GM18519 (cell line): Measurements from ENCODE around the gene CYP2D6.
"Not testable (repeated sequence)": the region's sequence is repeated elsewhere in the genome, so short reads cannot be mapped to it uniquely, and the experiment has no call there.

Experiments
- ATAC-seq: cut with Tn5 transposase; IDR thresholded peaks from one replicate; pipeline ENCODE4 v1.9.1; 2021; ENCODE audit warnings: mild to moderate bottlenecking, moderate library complexity; ENCODE audit not compliant: unreplicated experiment, low FRiP score

Gene CYP2D6

DNA sequence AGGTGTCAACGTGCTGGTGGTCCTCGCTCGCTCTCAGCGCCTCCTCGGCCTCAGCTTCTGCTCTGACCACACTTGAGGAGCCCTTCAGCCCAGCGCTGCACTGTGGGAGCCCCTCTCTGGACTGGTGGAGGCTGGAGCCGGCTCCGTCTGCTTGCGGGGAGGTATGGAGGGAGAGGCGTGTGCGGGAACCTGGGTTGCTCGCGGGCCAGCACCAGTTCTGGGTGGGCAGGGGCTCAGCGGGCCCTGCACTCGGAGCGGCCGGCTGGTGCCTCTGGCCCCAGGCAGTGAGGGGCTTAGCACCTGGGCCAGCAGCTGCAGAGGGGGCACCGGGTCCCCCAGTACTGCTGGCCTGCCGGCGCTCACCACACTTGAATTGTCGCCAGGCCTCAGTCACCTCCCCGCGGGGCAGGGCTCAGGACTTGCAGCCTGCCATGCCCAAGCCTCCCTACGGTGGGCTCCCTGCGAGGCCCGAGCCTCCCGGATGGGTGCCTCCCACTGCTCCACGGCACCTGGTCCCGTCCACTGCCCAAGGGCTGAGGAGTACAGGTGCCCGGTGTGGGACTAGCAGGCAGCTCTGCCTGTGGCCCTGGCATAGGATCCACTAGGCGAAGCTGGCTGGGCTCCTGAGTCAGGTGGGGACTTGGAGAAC is 7.6 kb upstream of the CYP2D6 start:
- no peak for ATAC-seq

- not testable (repeated sequence) for ATAC-seq
Measured at GRCh38 chr22:42135688-42136087, 5.1 kb upstream of the CYP2D6 start.

- ATAC-seq, result no peak
Measured at GRCh38 chr22:42134100-42135020, 3.8 kb upstream of the CYP2D6 start.

DNA sequence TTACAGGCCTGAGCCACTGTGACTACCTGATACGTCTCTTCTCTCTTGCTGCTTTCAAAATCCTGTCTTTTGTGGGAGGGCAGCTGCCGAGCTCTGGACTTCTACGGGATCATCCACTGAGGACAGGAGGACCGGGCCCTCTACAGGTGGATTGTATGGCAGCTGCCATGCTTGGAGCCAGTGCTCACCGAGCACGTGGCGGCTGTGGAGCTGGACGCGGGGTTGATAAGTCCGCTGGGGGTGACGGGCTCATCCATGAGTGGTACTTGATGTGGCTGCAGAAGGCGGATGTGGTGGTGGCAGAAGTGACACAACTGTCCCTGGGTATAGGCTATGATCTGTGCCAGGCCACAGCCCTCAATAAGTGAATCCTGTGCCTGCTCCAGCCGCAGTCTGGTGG is 1.8 kb upstream of the CYP2D6 start:
- no peak for ATAC-seq

- ATAC-seq, result no peak
Measured at GRCh38 chr22:42131562-42131961, 952 bp upstream of the CYP2D6 start.

GRCh38 chr22:42130182-42130581 is 428 bp downstream of the CYP2D6 start:
- not testable (repeated sequence) for ATAC-seq

- ATAC-seq, result not testable (repeated sequence)
Measured at GRCh38 chr22:42128776-42129694, 1.6 kb downstream of the CYP2D6 start.

- ATAC-seq, result not testable (repeated sequence)
Measured at GRCh38 chr22:42128007-42128406, 2.6 kb downstream of the CYP2D6 start.

- ATAC-seq, result no peak
Measured at GRCh38 chr22:42127606-42128005, 3.0 kb downstream of the CYP2D6 start.

- ATAC-seq, result not testable (repeated sequence)
Measured at GRCh38 chr22:42123529-42123928, 7.1 kb downstream of the CYP2D6 start.

GRCh38 chr22:42120231-42121021 is 10.2 kb downstream of the CYP2D6 start:
- not testable (repeated sequence) for ATAC-seq

- no peak for ATAC-seq
Measured at GRCh38 chr22:42116848-42117424, 13.7 kb downstream of the CYP2D6 start.

GRCh38 chr22:42115420-42115830 is 15.2 kb downstream of the CYP2D6 start:
- ATAC-seq, result not testable (repeated sequence)

- no peak for ATAC-seq
Measured at GRCh38 chr22:42114721-42115120, 15.9 kb downstream of the CYP2D6 start.

GRCh38 chr22:42112793-42113192 is 17.8 kb downstream of the CYP2D6 start:
- ATAC-seq, result not testable (repeated sequence)

DNA sequence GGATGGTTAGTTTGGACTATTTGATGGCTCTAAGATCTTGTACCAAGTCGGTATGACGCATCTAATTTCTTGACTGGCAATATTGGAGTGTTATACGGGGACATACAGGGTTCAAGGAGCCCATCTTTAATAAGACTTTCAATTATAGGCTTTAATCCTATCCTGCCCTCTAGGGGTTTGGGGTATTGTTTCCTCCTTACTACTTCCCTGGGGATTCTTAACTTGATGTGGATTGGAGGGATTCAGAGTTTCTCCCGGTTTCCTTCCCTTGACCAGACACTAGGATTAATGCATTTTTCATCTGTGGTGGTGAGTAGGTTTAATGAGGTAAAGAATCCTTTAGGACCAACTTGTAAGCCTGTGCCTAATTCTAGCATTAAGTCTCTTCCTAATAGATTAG is 18.8 kb downstream of the CYP2D6 start:
- ATAC-seq, result no peak

DNA sequence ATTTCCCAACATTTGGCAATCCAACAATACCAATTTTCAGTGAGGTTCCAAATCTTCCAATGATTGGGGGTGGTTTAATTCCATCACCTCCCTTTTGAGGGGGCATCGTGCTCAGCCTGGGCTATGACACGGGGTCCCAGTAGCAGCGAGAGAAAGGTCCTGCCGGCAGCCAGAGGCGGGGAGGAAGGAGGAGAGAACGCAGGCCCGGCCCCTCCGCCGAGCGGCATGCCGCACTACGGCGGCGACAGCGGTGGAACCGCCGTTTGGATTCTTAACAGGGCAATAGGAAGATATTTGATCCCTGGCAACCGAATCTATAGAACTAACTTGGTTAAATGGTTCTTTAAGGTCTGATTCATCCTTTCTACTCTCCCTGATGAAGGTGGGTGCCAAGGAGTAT is 21.8 kb downstream of the CYP2D6 start:
- ATAC-seq, result no peak

DNA sequence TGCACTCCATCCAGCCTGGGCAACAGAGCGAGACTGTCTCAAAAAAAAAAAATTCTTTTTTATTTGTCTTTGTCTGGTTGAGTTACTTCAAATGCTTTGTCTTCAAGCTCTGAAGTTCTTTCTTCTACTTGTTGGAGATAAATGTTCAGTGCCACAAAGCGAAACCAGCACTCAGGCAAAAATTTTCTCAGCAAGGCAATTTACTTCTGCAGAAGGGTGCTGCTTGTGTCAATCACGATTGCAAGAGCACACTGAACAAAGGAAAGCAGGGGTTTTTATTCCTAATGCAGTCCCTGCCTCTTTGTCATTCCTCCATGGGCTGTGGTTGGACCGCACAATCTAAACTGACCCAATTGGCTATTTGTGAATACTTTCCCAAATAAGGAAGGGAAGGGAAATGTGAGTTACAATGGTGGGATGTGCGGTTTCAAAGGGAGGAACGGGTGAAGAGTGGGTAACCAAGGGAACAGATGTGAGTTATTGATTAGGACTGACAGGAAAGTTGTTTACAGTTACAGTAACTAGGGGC is 26.2 kb downstream of the CYP2D6 start:
- not testable (repeated sequence) for ATAC-seq

DNA sequence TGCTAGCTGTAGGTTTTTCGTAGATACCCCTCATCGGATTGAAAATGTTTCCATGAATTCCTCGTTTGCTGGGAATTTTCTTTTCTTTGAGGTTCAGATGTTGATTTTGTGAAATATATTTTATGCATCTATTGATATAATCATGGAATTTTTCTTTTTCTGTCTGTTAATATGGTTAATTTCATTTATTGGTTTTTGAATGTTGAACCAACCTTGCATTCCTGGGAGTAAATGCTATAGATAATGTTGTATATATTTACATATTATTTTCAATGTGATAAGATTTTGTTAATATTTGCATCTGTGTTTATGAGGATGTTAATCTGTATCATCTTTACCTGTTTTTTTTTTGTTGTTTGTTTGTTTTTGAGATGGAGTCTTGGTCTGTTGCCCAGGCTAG is 29.4 kb downstream of the CYP2D6 start:
- no peak for ATAC-seq
